ENCODE measurements around the gene CFLAR.

Gene CFLAR

DNA sequence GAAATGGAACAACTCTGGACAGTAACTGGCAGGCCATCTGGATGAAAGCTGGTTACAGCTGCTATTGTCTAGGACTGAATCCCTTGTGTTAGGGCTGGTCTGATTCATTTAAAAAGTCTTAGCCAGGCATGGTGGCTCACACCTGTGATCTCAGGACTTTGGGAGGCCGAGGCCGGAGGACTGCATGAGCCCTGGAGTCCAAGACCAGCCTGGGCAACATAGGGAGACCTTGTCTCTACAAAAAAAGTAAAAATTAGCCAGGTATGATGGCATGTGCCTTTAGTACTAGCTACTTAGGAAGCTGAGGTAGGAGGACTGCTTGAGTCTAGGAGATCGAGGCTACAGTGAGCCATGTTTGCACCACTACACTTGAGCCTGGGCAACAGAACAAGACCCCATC, 15.5 kb upstream of the CFLAR start:
- ATAC-seq = no peak
- TF ChIP-seq TOX (CRISPR knock-in tag; IDR thresholded peaks at IDR 0.05; ENCODE audit: borderline replicate concordance) = no peak
- no peak for TF ChIP-seq ZNF70 (CRISPR knock-in tag; IDR thresholded peaks at IDR 0.05)
- no peak for TF ChIP-seq GLIS3 (CRISPR knock-in tag; IDR thresholded peaks at IDR 0.05)
- no peak for TF ChIP-seq CSDC2 (CRISPR knock-in tag; IDR thresholded peaks at IDR 0.05)
- no peak for TF ChIP-seq PPARA (CRISPR knock-in tag; IDR thresholded peaks at IDR 0.05; ENCODE audit: borderline replicate concordance)
- TF ChIP-seq, protein P1, sequence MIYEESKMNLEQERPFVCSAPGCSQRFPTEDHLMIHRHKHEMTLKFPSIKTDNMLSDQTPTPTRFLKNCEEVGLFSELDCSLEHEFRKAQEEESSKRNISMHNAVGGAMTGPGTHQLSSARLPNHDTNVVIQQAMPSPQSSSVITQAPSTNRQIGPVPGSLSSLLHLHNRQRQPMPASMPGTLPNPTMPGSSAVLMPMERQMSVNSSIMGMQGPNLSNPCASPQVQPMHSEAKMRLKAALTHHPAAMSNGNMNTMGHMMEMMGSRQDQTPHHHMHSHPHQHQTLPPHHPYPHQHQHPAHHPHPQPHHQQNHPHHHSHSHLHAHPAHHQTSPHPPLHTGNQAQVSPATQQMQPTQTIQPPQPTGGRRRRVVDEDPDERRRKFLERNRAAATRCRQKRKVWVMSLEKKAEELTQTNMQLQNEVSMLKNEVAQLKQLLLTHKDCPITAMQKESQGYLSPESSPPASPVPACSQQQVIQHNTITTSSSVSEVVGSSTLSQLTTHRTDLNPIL (CRISPR knock-in tag; IDR thresholded peaks at IDR 0.05; ENCODE audit: low read depth) = no peak
- no peak for TF ChIP-seq ZFP30 (CRISPR knock-in tag; IDR thresholded peaks at IDR 0.05)
- no peak for TF ChIP-seq SNAI2 (CRISPR knock-in tag; IDR thresholded peaks at IDR 0.05)
- TF ChIP-seq BACH2 (CRISPR knock-in tag; IDR thresholded peaks at IDR 0.05; ENCODE audit: borderline replicate concordance) = no peak
- TF ChIP-seq OSR1 (CRISPR knock-in tag; IDR thresholded peaks at IDR 0.05) = no peak

DNA sequence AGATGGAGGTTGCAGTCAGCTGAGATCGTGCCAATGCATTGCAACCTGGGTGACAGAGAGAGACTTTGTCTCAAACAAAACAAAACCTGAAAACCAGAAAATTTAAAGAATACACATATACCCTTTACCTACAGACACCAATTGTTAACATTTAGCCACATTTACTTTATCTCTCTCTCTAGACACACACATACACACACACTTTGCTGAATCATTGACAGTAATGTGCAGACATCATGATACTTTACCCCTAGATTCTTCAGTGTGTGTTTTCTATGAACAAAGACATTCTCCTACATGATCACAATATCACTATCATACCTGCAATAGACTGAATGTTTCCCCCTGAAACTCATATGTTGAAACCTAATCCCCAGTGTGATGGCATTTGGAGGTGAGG, 10.2 kb upstream of the CFLAR start:
- ATAC-seq = no peak
- TF ChIP-seq, protein P1 (CRISPR knock-in tag; IDR thresholded peaks at IDR 0.05; ENCODE audit: low read depth) = no peak
- TF ChIP-seq TCF4 (CRISPR knock-in tag; IDR thresholded peaks at IDR 0.05; ENCODE audit: borderline replicate concordance) = no peak

DNA sequence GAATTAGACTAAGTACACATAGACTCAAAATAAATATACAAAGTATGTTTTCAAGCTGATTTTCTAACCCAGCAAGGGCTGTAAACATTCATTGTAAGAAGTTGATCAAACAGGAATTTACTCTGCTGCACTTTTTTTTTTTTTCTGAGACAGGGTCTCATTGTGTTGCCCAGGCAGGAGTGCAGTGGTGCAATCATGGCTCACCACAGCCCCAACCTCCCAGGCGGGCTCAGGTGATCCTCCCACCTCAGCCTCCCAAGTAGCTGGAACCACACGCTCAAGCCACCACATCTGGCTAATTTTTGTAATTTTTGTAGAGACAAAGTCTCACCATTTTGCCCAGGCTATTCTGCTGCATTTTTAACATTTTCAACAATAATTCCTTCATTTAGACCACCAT, 8.3 kb upstream of the CFLAR start:
- ATAC-seq = no peak

DNA sequence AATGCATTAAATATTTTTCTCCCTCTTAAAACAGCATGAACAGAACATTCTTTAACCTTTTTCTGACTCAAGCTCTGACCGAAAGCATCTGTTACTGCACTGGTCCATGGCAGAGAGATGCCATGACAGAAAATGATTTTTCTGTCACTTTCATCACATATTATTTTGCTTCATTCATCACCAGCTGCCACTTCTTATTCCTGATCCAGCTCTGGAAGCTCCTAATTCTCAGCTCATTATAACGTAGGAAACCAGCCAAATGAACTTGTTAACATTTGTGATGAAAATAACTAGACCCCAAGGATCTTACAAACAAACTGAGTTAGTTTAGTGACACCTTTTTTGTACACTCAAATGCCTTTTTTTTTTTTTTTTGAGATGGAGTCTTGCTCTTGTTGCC, 7.6 kb upstream of the CFLAR start:
- no peak for ATAC-seq
- TF ChIP-seq ZNF70 (CRISPR knock-in tag; IDR thresholded peaks at IDR 0.05) (no peak), PPARA (CRISPR knock-in tag; IDR thresholded peaks at IDR 0.05; ENCODE audit: borderline replicate concordance) (no peak), OSR1 (CRISPR knock-in tag; IDR thresholded peaks at IDR 0.05) (no peak), ZC3H10 (CRISPR knock-in tag; IDR thresholded peaks at IDR 0.05) (no peak), SNAI2 (CRISPR knock-in tag; IDR thresholded peaks at IDR 0.05) (no peak), ZFP3 (CRISPR knock-in tag; IDR thresholded peaks at IDR 0.05) (no peak)
- TF ChIP-seq, protein P2, sequence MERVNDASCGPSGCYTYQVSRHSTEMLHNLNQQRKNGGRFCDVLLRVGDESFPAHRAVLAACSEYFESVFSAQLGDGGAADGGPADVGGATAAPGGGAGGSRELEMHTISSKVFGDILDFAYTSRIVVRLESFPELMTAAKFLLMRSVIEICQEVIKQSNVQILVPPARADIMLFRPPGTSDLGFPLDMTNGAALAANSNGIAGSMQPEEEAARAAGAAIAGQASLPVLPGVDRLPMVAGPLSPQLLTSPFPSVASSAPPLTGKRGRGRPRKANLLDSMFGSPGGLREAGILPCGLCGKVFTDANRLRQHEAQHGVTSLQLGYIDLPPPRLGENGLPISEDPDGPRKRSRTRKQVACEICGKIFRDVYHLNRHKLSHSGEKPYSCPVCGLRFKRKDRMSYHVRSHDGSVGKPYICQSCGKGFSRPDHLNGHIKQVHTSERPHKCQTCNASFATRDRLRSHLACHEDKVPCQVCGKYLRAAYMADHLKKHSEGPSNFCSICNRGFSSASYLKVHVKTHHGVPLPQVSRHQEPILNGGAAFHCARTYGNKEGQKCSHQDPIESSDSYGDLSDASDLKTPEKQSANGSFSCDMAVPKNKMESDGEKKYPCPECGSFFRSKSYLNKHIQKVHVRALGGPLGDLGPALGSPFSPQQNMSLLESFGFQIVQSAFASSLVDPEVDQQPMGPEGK (CRISPR knock-in tag; IDR thresholded peaks at IDR 0.05; ENCODE audit: borderline replicate concordance) = no peak
- TF ChIP-seq, protein P3, sequence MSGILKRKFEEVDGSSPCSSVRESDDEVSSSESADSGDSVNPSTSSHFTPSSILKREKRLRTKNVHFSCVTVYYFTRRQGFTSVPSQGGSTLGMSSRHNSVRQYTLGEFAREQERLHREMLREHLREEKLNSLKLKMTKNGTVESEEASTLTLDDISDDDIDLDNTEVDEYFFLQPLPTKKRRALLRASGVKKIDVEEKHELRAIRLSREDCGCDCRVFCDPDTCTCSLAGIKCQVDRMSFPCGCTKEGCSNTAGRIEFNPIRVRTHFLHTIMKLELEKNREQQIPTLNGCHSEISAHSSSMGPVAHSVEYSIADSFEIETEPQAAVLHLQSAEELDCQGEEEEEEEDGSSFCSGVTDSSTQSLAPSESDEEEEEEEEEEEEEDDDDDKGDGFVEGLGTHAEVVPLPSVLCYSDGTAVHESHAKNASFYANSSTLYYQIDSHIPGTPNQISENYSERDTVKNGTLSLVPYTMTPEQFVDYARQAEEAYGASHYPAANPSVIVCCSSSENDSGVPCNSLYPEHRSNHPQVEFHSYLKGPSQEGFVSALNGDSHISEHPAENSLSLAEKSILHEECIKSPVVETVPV (CRISPR knock-in tag; IDR thresholded peaks at IDR 0.05) = no peak

More for the DNA sequence above, 8.3 kb upstream of the CFLAR start:
- TF ChIP-seq, protein P4, sequence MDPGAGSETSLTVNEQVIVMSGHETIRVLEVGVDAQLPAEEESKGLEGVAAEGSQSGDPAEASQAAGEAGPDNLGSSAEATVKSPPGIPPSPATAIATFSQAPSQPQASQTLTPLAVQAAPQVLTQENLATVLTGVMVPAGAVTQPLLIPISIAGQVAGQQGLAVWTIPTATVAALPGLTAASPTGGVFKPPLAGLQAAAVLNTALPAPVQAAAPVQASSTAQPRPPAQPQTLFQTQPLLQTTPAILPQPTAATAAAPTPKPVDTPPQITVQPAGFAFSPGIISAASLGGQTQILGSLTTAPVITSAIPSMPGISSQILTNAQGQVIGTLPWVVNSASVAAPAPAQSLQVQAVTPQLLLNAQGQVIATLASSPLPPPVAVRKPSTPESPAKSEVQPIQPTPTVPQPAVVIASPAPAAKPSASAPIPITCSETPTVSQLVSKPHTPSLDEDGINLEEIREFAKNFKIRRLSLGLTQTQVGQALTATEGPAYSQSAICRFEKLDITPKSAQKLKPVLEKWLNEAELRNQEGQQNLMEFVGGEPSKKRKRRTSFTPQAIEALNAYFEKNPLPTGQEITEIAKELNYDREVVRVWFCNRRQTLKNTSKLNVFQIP (CRISPR knock-in tag; IDR thresholded peaks at IDR 0.05; ENCODE audit: borderline replicate concordance, low read depth) = no peak
- TF ChIP-seq, protein P3 (CRISPR knock-in tag; IDR thresholded peaks at IDR 0.05) = no peak

DNA sequence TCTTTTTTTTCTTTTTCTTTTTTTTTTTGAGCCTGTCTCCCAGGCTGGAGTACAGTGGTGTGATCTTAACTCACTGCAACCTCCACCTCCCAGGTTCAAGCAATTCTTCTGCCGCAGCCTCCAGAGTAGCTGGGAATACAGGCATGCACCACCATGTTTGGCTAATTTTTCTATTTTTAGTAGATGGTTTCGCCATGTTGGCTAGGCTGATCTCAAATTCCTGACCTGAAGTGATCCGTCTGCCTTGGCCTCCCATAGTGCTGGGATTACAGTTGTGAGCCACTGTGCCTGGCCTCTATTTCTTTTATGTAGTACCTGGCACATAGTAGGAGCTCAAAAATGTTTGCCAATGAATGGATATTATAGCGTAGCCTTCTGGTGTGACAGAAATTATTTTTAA, 6.8 kb upstream of the CFLAR start:
- TF ChIP-seq ZNF8 (CRISPR knock-in tag; IDR thresholded peaks at IDR 0.05) (no peak), CSDC2 (CRISPR knock-in tag; IDR thresholded peaks at IDR 0.05) (no peak), ZNF70 (CRISPR knock-in tag; IDR thresholded peaks at IDR 0.05) (no peak)
- ATAC-seq = no peak
